ENCODE data around the gene UNK. TPM values are rescaled to one million over a fixed set of nuclear protein-coding genes. Genes with fewer than 3 reads are reported as not detected.

Gene UNK
- total and polyA plus RNA-seq, 9 of the 15 experiments (the other 6 are each of a cell fraction or from before 2014, with no cell fraction given) = 12.8 to 38.6 (median 24.8) TPM

DNA sequence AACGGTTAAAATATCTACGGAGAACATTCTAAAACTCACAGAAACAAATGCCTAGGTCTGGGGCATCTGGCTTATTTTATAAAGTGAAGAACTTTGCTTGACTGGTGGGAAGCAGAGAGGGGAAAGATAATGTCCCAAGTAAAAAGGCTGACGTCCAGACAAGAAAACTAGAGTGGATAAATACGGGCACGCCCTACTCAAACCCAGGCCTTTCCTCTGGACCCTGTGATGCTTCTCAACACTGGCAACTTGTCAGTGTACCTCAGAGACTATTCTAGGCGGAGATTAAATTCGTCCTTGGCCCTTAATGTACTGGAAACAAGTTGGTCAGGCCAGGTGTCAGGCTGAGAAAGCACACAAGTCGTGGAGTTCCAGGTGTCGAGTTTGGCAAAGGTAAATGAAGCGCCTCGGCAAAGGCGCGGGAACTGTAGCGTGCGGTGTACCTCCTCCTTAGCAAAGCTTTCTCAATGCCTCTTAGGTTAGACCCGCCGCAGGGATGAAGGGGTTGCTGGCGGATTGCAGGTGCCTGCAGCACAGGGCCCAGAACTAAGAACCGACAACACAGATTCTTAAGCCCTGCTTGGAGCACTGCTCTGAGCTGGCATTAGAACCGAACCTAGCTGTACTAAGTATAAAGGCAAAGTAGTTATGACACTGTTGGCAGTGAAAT, 668 bp upstream of the UNK start (continued):
- TF ChIP-seq NUFIP1 (IDR thresholded peaks at IDR 0.05; ENCODE audit: partially characterized antibody) (no peak), ZNF75A (CRISPR knock-in tag; IDR thresholded peaks at IDR 0.05) (0 out of 2 replicates have a peak, but pooled peaks have one; percentile 7), CREB3 (tag; conservative IDR thresholded peaks at IDR 0.05; ENCODE audit: low read depth) (0 out of 2 replicates have a peak, but pooled peaks have one; percentile 15), HDGF (IDR thresholded peaks at IDR 0.05) (peak; percentile 81), ZBTB17 (CRISPR knock-in tag; IDR thresholded peaks at IDR 0.05) (peak; percentile 14; the same call in 1 of the 2 replicates), POLR2AphosphoS5 (IDR thresholded peaks at IDR 0.05; ENCODE audit: control insufficient read depth, insufficient read depth, low read depth, low read length) (0 out of 2 replicates have a peak, but pooled peaks have one; percentile 6), HDAC1 (IDR thresholded peaks at IDR 0.05) (peak in 1 of 2 experiments; percentile 33; a peak in 1 of 4 replicates), POLR2A (conservative IDR thresholded peaks at IDR 0.05) (peak; percentile 56), SUPT5H (IDR thresholded peaks at IDR 0.05) (0 out of 2 replicates have a peak, but pooled peaks have one; percentile 48), PHB (CRISPR knock-in tag; IDR thresholded peaks at IDR 0.05) (0 out of 2 replicates have a peak, but pooled peaks have one; percentile 15), NFATC3 (IDR thresholded peaks at IDR 0.05) (no peak), NR4A1 (CRISPR knock-in tag; IDR thresholded peaks at IDR 0.05) (peak; percentile 85), NR4A1 (tag; IDR thresholded peaks at IDR 0.05) (0 out of 2 replicates have a peak, but pooled peaks have one; percentile 17), ZNF197 (CRISPR knock-in tag; IDR thresholded peaks at IDR 0.05; ENCODE audit: low read depth) (no peak)
- TF ChIP-seq, protein P1, sequence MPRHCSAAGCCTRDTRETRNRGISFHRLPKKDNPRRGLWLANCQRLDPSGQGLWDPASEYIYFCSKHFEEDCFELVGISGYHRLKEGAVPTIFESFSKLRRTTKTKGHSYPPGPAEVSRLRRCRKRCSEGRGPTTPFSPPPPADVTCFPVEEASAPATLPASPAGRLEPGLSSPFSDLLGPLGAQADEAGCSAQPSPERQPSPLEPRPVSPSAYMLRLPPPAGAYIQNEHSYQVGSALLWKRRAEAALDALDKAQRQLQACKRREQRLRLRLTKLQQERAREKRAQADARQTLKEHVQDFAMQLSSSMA (CRISPR knock-in tag; IDR thresholded peaks at IDR 0.05) = no peak
